Keratinocyte (primary cell): Measurements from ENCODE around the gene SFXN4.

Source experiments
- EZH2 ChIP-seq: IDR thresholded peaks from one replicate; pipeline ENCODE4 v1.6.1; 2012; ENCODE audit warnings: inconsistent platforms, mild to moderate bottlenecking, low read length, moderate library complexity
- TF ChIP-seq, protein P1 (sequence below), 3 experiments: IDR thresholded peaks in 1 of 3; conservative IDR thresholded peaks in 1 of 3; optimal IDR thresholded peaks in 1 of 3; 2 replicates in 2 of 3; 3 replicates in 1 of 3; pipeline versions ENCODE3 to v1.5.1; 2011; ENCODE audit warnings: low read length in 3 of 3, mild to moderate bottlenecking in 3 of 3, moderate library complexity in 2 of 3, control low read depth in 1 of 3, inconsistent platforms in 1 of 3; ENCODE audit not compliant: insufficient read depth in 2 of 3; ENCODE audit errors: extremely low read depth in 1 of 3

DNA sequence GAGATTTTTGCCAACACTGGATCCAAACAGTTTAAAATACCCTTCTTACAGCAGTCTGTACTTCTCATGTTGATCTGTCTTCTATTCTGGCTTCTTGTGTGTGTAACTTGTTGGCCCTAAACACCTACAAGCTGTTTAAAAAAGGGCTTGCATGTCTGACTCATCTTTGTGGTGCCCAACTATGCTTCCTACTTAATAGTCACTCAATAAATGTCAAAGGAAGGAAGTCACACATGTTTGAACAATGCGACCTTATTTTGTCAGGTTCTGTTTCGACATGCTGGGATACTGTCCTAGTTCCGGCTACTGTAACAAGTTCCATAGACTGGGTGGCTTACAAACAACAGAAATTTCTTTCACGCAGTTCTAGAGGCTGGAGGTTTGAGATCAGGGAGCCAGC, 32.4 kb upstream of the SFXN4 start:
- TF ChIP-seq, protein P1, sequence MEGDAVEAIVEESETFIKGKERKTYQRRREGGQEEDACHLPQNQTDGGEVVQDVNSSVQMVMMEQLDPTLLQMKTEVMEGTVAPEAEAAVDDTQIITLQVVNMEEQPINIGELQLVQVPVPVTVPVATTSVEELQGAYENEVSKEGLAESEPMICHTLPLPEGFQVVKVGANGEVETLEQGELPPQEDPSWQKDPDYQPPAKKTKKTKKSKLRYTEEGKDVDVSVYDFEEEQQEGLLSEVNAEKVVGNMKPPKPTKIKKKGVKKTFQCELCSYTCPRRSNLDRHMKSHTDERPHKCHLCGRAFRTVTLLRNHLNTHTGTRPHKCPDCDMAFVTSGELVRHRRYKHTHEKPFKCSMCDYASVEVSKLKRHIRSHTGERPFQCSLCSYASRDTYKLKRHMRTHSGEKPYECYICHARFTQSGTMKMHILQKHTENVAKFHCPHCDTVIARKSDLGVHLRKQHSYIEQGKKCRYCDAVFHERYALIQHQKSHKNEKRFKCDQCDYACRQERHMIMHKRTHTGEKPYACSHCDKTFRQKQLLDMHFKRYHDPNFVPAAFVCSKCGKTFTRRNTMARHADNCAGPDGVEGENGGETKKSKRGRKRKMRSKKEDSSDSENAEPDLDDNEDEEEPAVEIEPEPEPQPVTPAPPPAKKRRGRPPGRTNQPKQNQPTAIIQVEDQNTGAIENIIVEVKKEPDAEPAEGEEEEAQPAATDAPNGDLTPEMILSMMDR (optimal IDR thresholded peaks at IDR 0.05 in 1 of 3, IDR thresholded peaks at IDR 0.05 in 1 of 3, conservative IDR thresholded peaks at IDR 0.05 in 1 of 3; ENCODE audit: extremely low read depth in 1 of 3, insufficient read depth in 2 of 3, low read length in 3 of 3): no peak
- no peak for TF ChIP-seq EZH2
